Astrocyte (in vitro differentiated cells and primary cell): ENCODE results near the gene GALNT1. TPM values are rescaled to one million over a fixed set of nuclear protein-coding genes. Genes with fewer than 3 reads are reported as not detected.
A peak's percentile ranks its signal among the peaks of the same experiment; 100 is the strongest.

Experiments
- DNase-seq: peaks from one replicate; pipeline ENCODE4 v3.0.0-alpha.2; 2010; ENCODE audit warnings: low read depth
- FAIRE-seq: peaks from 2 replicates; lab custom pipeline; 2011; peaks lifted over from hg19 to GRCh38; lab: Jason Lieb, UNC
- H2AFZ ChIP-seq: 2 replicates; pipeline ENCODE4 v1.6.0; 2012; ENCODE audit warnings: low read depth, low read length, inconsistent platforms
- H3K27ac ChIP-seq: 2 replicates; pipeline ENCODE4 v1.5.1; 2011; ENCODE audit warnings: low read depth, low read length, inconsistent platforms
- H3K27me3 ChIP-seq: 2 replicates; pipeline ENCODE4 v1.6.0; 2011; ENCODE audit warnings: low read length, inconsistent platforms; ENCODE audit not compliant: insufficient read depth
- H3K36me3 ChIP-seq: 2 replicates; pipeline ENCODE4 v1.5.1; 2011; ENCODE audit warnings: low read length, inconsistent platforms; ENCODE audit not compliant: insufficient read depth
- H3K4me1 ChIP-seq: 2 replicates; pipeline ENCODE4 v1.5.1; 2011; ENCODE audit warnings: low read length, inconsistent platforms; ENCODE audit not compliant: insufficient read depth
- H3K4me2 ChIP-seq: 2 replicates; pipeline ENCODE4 v1.6.0; 2012; ENCODE audit warnings: low read length, inconsistent platforms
- H3K4me3 ChIP-seq: 2 replicates; pipeline ENCODE4 v1.5.1; 2011; ENCODE audit warnings: low read depth, mild to moderate bottlenecking, low read length, inconsistent platforms; ENCODE audit not compliant: insufficient read depth
- H3K79me2 ChIP-seq: 2 replicates; pipeline ENCODE4 v1.6.0; 2012; ENCODE audit warnings: mild to moderate bottlenecking, low read length, inconsistent platforms; ENCODE audit not compliant: insufficient read depth
- H3K9ac ChIP-seq: 2 replicates; pipeline ENCODE4 v1.6.0; 2012; ENCODE audit warnings: mild to moderate bottlenecking, low read length, inconsistent platforms
- H3K9me3 ChIP-seq: 2 replicates; pipeline ENCODE4 v1.5.1; 2012; ENCODE audit warnings: low read depth, mild to moderate bottlenecking, low read length, inconsistent platforms; ENCODE audit not compliant: insufficient read depth
- H4K20me1 ChIP-seq: 2 replicates; pipeline ENCODE4 v1.6.0; 2012; ENCODE audit warnings: low read length, inconsistent platforms; ENCODE audit not compliant: insufficient read depth
- H3K27ac Mint-ChIP-seq: one replicate; pipeline ENCODE4 v1.8.0; 2021; ENCODE audit warnings: mild to moderate bottlenecking, mixed read lengths; ENCODE audit not compliant: unreplicated experiment
- H3K27me3 Mint-ChIP-seq: one replicate; pipeline ENCODE4 v1.8.0; 2021; ENCODE audit warnings: low read depth, mixed read lengths; ENCODE audit not compliant: unreplicated experiment
- H3K36me3 Mint-ChIP-seq: one replicate; pipeline ENCODE4 v1.8.0; 2021; ENCODE audit warnings: low read depth, mixed read lengths; ENCODE audit not compliant: unreplicated experiment
- H3K4me1 Mint-ChIP-seq: one replicate; pipeline ENCODE4 v1.8.0; 2021; ENCODE audit warnings: low read depth, mixed read lengths; ENCODE audit not compliant: unreplicated experiment
- H3K4me3 Mint-ChIP-seq: one replicate; pipeline ENCODE4 v1.8.0; 2021; ENCODE audit warnings: mild to moderate bottlenecking, moderate library complexity, mixed read lengths; ENCODE audit not compliant: unreplicated experiment
- H3K9me3 Mint-ChIP-seq: one replicate; pipeline ENCODE4 v1.8.0; 2021; ENCODE audit warnings: mild to moderate bottlenecking, mixed read lengths; ENCODE audit not compliant: unreplicated experiment
- EZH2 ChIP-seq: IDR thresholded peaks from 2 replicates; pipeline ENCODE4 v1.6.1; 2012; ENCODE audit warnings: mild to moderate bottlenecking, low read length, inconsistent platforms; ENCODE audit not compliant: insufficient read depth
- total RNA-seq: library from RNA; stranded (reverse); gene quantifications from 2 replicates; pipeline ENCODE4 v1.2.1, GENCODE V29; 2021
- TF ChIP-seq, protein P1 (sequence below): IDR thresholded peaks from 2 replicates; pipeline ENCODE4 v1.5.1; 2011; ENCODE audit warnings: low read depth, mild to moderate bottlenecking, inconsistent platforms, low read length, moderate library complexity; ENCODE audit not compliant: insufficient read depth

GALNT1 gene
- total RNA-seq, 1 donor from 2014 or later: 127 TPM

DNA sequence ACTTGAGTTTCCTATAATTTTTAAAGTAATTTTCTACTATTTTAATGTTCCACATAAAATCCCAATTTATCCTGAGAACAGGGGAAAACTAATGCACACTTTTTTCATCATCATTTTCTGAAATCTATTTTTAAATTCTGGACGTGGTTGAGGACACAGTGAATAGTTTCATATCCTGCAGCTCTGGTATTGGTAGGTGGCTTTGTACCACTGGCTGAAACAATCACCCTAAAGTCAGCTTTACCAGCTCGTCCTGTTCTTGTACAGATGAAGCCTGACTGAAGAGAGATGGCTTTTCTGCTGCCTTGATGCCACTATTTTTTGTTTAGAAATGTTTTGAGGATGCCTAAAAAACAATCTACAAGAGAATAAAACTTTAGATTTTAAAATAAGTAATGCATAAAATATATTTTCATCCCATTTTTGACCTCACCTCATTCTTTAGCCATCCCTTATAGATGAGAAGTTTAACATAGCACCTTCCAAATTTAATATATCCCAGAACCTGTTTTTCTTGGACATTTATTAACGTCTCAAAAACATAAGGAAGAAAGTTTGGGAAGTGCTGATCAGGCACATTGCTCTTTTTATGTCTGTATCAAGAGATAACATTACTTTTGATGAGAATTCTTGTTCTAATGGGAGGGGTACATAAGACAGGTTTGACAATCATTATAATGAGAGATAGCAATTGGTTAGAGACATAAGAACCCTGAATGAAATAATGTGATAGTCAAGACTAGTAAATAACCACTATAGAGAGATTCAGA is 80.9 kb downstream of the GALNT1 start:
- no peak overlapping the region for H2AFZ ChIP-seq
- H3K27me3 Mint-ChIP-seq: no peaks in the 10 kb centered on the region
- no peaks in the 10 kb centered on the region for H3K4me1 ChIP-seq
- FAIRE-seq: no peak
- no peaks in the 10 kb centered on the region for H3K9me3 ChIP-seq
- H3K27ac ChIP-seq: no peak overlapping the region
- no peak overlapping the region for H3K27ac Mint-ChIP-seq
- H3K79me2 ChIP-seq: peaks cover 29% of the 10 kb centered on the region
- H3K4me2 ChIP-seq: no peak overlapping the region
- no peaks in the 10 kb centered on the region for H3K4me1 Mint-ChIP-seq
- no peak overlapping the region for H3K4me3 Mint-ChIP-seq
- H3K4me3 ChIP-seq: no peak overlapping the region
- no peaks in the 10 kb centered on the region for H3K27me3 ChIP-seq
- H4K20me1 ChIP-seq: peaks cover 23% of the 10 kb centered on the region
- peaks cover 12% of the 10 kb centered on the region for H3K36me3 ChIP-seq
- no peak overlapping the region for H3K9ac ChIP-seq
- peaks cover 9% of the 10 kb centered on the region for H3K36me3 Mint-ChIP-seq
- H3K9me3 Mint-ChIP-seq: peaks cover 3% of the 10 kb centered on the region
- TF ChIP-seq EZH2: no peak
- TF ChIP-seq, protein P1, sequence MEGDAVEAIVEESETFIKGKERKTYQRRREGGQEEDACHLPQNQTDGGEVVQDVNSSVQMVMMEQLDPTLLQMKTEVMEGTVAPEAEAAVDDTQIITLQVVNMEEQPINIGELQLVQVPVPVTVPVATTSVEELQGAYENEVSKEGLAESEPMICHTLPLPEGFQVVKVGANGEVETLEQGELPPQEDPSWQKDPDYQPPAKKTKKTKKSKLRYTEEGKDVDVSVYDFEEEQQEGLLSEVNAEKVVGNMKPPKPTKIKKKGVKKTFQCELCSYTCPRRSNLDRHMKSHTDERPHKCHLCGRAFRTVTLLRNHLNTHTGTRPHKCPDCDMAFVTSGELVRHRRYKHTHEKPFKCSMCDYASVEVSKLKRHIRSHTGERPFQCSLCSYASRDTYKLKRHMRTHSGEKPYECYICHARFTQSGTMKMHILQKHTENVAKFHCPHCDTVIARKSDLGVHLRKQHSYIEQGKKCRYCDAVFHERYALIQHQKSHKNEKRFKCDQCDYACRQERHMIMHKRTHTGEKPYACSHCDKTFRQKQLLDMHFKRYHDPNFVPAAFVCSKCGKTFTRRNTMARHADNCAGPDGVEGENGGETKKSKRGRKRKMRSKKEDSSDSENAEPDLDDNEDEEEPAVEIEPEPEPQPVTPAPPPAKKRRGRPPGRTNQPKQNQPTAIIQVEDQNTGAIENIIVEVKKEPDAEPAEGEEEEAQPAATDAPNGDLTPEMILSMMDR: no peak
- no peak for DNase-seq

DNA sequence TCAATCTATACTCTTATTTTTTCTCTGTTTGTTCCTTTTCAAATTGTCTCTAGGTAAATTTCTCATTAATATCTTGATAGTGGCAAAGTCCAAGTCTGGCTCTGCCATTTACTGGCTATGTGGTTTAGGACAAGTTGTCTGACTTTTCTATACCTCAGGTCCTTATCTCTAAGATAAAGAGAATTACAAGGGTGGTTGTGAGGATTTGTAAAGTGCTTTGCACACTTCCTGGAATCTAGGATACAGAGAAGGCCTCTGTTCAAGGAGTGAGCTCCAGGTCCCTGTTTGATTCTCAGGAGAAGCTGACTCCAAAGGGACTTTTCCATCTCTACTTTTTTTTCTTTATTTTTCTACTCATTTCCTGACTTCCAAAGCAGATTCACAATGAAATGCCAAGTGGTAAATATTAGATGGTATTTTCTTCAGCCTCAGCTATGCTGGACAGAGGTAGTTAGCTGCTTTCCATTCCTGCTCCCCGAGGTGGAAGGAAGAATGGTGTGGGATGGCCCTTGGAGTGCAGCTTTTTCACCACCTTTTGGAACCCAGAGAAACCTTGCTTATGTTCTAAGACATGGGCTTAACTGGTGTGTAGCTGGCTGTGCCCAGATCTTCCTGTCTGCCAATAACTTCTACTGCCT is 90.5 kb downstream of the GALNT1 start:
- Histone ChIP-seq H3K4me2 (no peak overlapping the region), H3K27me3 (no peaks in the 10 kb centered on the region), H3K4me3 (no peak overlapping the region), H2AFZ (no peak overlapping the region), H3K79me2 (no peaks in the 10 kb centered on the region), H3K9ac (no peak overlapping the region), H3K36me3 (peaks cover 1% of the 10 kb centered on the region), H3K27ac (no peak overlapping the region), H4K20me1 (peaks cover 18% of the 10 kb centered on the region), H3K9me3 (no peaks in the 10 kb centered on the region), H3K4me1 (no peaks in the 10 kb centered on the region)
- peaks cover 10% of the 10 kb centered on the region for H3K36me3 Mint-ChIP-seq
- no peak overlapping the region for H3K27ac Mint-ChIP-seq
- DNase-seq: no peak
- H3K4me3 Mint-ChIP-seq: no peak overlapping the region
- peaks cover 3% of the 10 kb centered on the region for H3K9me3 Mint-ChIP-seq
- no peak for FAIRE-seq
- no peaks in the 10 kb centered on the region for H3K27me3 Mint-ChIP-seq
- TF ChIP-seq EZH2: no peak
- TF ChIP-seq, protein P1: no peak
- H3K4me1 Mint-ChIP-seq: no peaks in the 10 kb centered on the region

DNA sequence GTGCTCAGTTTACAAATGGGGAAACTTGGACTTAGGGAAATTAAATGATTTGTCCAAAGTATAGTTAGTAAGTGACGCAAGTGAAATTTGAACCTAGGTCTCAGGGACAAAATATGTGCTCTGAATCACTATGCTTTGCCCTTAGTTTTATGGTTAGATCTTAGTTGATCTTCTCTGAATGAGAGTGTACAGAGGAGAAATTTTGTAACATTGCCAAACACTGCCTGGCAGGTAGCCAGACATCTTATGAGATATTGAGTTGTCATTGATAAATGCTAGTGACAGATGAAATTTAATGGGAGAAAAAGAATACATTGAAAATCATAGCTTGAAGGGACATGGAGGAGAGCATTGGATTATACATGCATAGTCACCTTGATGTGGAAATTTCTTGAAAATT is 91.4 kb downstream of the GALNT1 start:
- Histone ChIP-seq H2AFZ (no peak overlapping the region), H3K9me3 (no peaks in the 10 kb centered on the region), H3K27ac (no peak overlapping the region), H3K79me2 (no peaks in the 10 kb centered on the region), H3K36me3 (no peaks in the 10 kb centered on the region), H3K27me3 (no peaks in the 10 kb centered on the region), H3K4me2 (no peak overlapping the region), H3K4me1 (no peaks in the 10 kb centered on the region), H3K4me3 (no peak overlapping the region), H4K20me1 (peaks cover 18% of the 10 kb centered on the region), H3K9ac (no peak overlapping the region)
- FAIRE-seq (no peak), DNase-seq (peak; percentile 8)
- TF ChIP-seq, protein P1: no peak
- TF ChIP-seq EZH2: no peak
- Mint-ChIP-seq H3K27ac (no peak overlapping the region), H3K36me3 (peaks cover 7% of the 10 kb centered on the region), H3K4me3 (no peak overlapping the region), H3K27me3 (no peaks in the 10 kb centered on the region), H3K4me1 (no peaks in the 10 kb centered on the region), H3K9me3 (no peaks in the 10 kb centered on the region)
